ENCODE measurements around the gene ARID3C. TPM values are rescaled to one million over a fixed set of nuclear protein-coding genes. Genes with fewer than 3 reads are reported as not detected.

Gene ARID3C
- total RNA-seq, 5 donors from 2014 or later (not counting 1 experiment from before 2014, with no cell fraction given), result 0.38 TPM; not detected in 4

- DNase-seq (no peak), ATAC-seq (replicated peaks in 1 of 4) (no peak)
- Mint-ChIP-seq H3K4me3 (peak within 1 kb of the TSS; percentile 18 to 86 (median 28)), H3K9me3 (no peaks in the 10 kb centered on the region), H3K27me3 (no peaks in the 10 kb centered on the region), H3K27ac (peak within 1 kb of the TSS; percentile 94 to 97), H3K4me1 (peaks cover 47 to 61% (median 47%) of the 10 kb centered on the region in 3 donors), H3K36me3 (peaks cover 19% of the 10 kb centered on the region)
- Histone ChIP-seq H3K27me3 (replicated peaks in 1 of 2; ENCODE audit: control insufficient read depth in 2 of 2, extremely low read depth in 1 of 2, insufficient read depth in 2 of 2, low read length in 1 of 2) (no peaks in the 10 kb centered on the region), H3K36me3 (ENCODE audit: control insufficient read depth in 2 of 2, extremely low read depth in 1 of 2, insufficient read depth in 1 of 2, low read length in 1 of 2) (peaks cover 15 to 19% of the 10 kb centered on the region in 2 donors), H3K4me1 (ENCODE audit: control insufficient read depth in 1 of 2, extremely low read depth in 1 of 2, insufficient read depth in 2 of 2, low read length in 2 of 2) (peaks cover 19 to 52% of the 10 kb centered on the region in 2 experiments), H3K4me3 (ENCODE audit: control insufficient read depth in 1 of 2, extremely low read depth in 1 of 2, low read length in 1 of 2) (no peak within 1 kb of the TSS), H3K9me3 (no peaks in the 10 kb centered on the region), H3K27ac (ENCODE audit: low read length) (peak within 1 kb of the TSS; percentile 87)
- CTCF ChIA-PET, result interaction anchor here (0.7 to 4.4 kb wide), 8 partner anchors 16 to 438 kb away, joined by 3 to 39 read pairs (median 4); partner anchors contain the start of genes DCTN3 (in 1 of the 2), GALT (in 1 of the 2) and SIGMAR1 (in 1 of the 2)
- POLR2A ChIA-PET, result interaction anchor here in 1 of 2 donors (1.0 kb wide), 1 partner anchor 25 kb away, joined by 3 read pairs; the partner anchor contains the start of gene SIGMAR1
- WGBS (ENCODE audit: insufficient coverage), result 94% methylated on average over 2 of the region's 4 CpGs
Measured at GRCh38 chr9:34662526-34663302, 33.8 kb upstream of the ARID3C start, which contains the start of gene CCL27. Gene CCL27 (minus strand): TSS chr9:34662657. CDS start chr9:34662633, 24 bp downstream.

GRCh38 chr9:34659592-34660253 is 30.9 kb upstream of the ARID3C start:
- no peak overlapping the region for H3K27ac ChIP-seq (ENCODE audit: low read length)
- H3K27me3 ChIP-seq (replicated peaks in 1 of 2; ENCODE audit: control insufficient read depth in 2 of 2, extremely low read depth in 1 of 2, insufficient read depth in 2 of 2, low read length in 1 of 2), result no peaks in the 10 kb centered on the region
- H3K9me3 ChIP-seq, result no peaks in the 10 kb centered on the region
- ATAC-seq (replicated peaks in 1 of 4) (no peak), DNase-seq (no peak)
- Mint-ChIP-seq H3K27ac (peak overlapping the region in 1 of 2 donors; percentile 16), H3K4me3 (no peak overlapping the region), H3K36me3 (peaks cover 17% of the 10 kb centered on the region), H3K4me1 (peaks cover 33 to 47% (median 45%) of the 10 kb centered on the region in 3 donors), H3K27me3 (no peaks in the 10 kb centered on the region), H3K9me3 (no peaks in the 10 kb centered on the region)
- POLR2A ChIA-PET, result interaction anchor here in 1 of 2 donors (0.6 kb wide), 1 partner anchor 20 kb away, joined by 12 read pairs; no protein-coding TSS in a partner anchor
- WGBS (ENCODE audit: insufficient coverage), result 97% methylated on average over 8 of the region's 8 CpGs
- CTCF ChIA-PET, result interaction anchor here in 1 of 2 donors (1.7 kb wide), 1 partner anchor 13 kb away, joined by 6 read pairs; the partner anchor contains the start of gene GALT
- H3K4me3 ChIP-seq (ENCODE audit: control insufficient read depth in 1 of 2, extremely low read depth in 1 of 2, low read length in 1 of 2), result no peak overlapping the region
- peaks cover 15 to 19% of the 10 kb centered on the region in 2 donors for H3K36me3 ChIP-seq (ENCODE audit: control insufficient read depth in 2 of 2, extremely low read depth in 1 of 2, insufficient read depth in 1 of 2, low read length in 1 of 2)
- H3K4me1 ChIP-seq (ENCODE audit: control insufficient read depth in 1 of 2, extremely low read depth in 1 of 2, insufficient read depth in 2 of 2, low read length in 2 of 2), result peaks cover 19 to 33% of the 10 kb centered on the region in 2 experiments

GRCh38 chr9:34658461-34658860 is 29.6 kb upstream of the ARID3C start:
- H3K4me1 Mint-ChIP-seq, result peaks cover 20 to 44% (median 36%) of the 10 kb centered on the region in 3 donors
- H3K4me3 ChIP-seq (ENCODE audit: control insufficient read depth in 1 of 2, extremely low read depth in 1 of 2, low read length in 1 of 2), result no peak overlapping the region
- H3K4me1 ChIP-seq (ENCODE audit: control insufficient read depth in 1 of 2, extremely low read depth in 1 of 2, insufficient read depth in 2 of 2, low read length in 2 of 2), result peaks cover 12 to 22% of the 10 kb centered on the region in 2 experiments
- no peaks in the 10 kb centered on the region for H3K27me3 Mint-ChIP-seq
- POLR2A ChIA-PET, result no interaction called here
- no peak overlapping the region for H3K4me3 Mint-ChIP-seq
- no peaks in the 10 kb centered on the region for H3K9me3 Mint-ChIP-seq
- DNase-seq (no peak), ATAC-seq (replicated peaks in 1 of 4) (no peak)
- H3K9me3 ChIP-seq, result no peaks in the 10 kb centered on the region
- CTCF ChIA-PET, result no interaction called here
- H3K27ac ChIP-seq (ENCODE audit: low read length), result no peak overlapping the region
- peaks cover 15 to 18% of the 10 kb centered on the region in 2 donors for H3K36me3 ChIP-seq (ENCODE audit: control insufficient read depth in 2 of 2, extremely low read depth in 1 of 2, insufficient read depth in 1 of 2, low read length in 1 of 2)
- no peaks in the 10 kb centered on the region for H3K27me3 ChIP-seq (replicated peaks in 1 of 2; ENCODE audit: control insufficient read depth in 2 of 2, extremely low read depth in 1 of 2, insufficient read depth in 2 of 2, low read length in 1 of 2)
- peaks cover 17% of the 10 kb centered on the region for H3K36me3 Mint-ChIP-seq
- 96% methylated on average over 13 of the region's 14 CpGs for WGBS (ENCODE audit: insufficient coverage)
- H3K27ac Mint-ChIP-seq, result no peak overlapping the region

GRCh38 chr9:34656992-34657391 is 28.1 kb upstream of the ARID3C start:
- POLR2A ChIA-PET, result no interaction called here
- Mint-ChIP-seq H3K4me1 (peaks cover 19 to 44% (median 36%) of the 10 kb centered on the region in 3 donors), H3K27ac (no peak overlapping the region), H3K36me3 (peaks cover 17% of the 10 kb centered on the region), H3K9me3 (no peaks in the 10 kb centered on the region), H3K4me3 (no peak overlapping the region), H3K27me3 (no peaks in the 10 kb centered on the region)
- Histone ChIP-seq H3K36me3 (ENCODE audit: control insufficient read depth in 2 of 2, extremely low read depth in 1 of 2, insufficient read depth in 1 of 2, low read length in 1 of 2) (peaks cover 15 to 18% of the 10 kb centered on the region in 2 donors), H3K27ac (ENCODE audit: low read length) (no peak overlapping the region), H3K4me3 (ENCODE audit: control insufficient read depth in 1 of 2, extremely low read depth in 1 of 2, low read length in 1 of 2) (no peak overlapping the region), H3K9me3 (no peaks in the 10 kb centered on the region), H3K4me1 (ENCODE audit: control insufficient read depth in 1 of 2, extremely low read depth in 1 of 2, insufficient read depth in 2 of 2, low read length in 2 of 2) (peaks cover 4 to 22% of the 10 kb centered on the region in 2 experiments), H3K27me3 (replicated peaks in 1 of 2; ENCODE audit: control insufficient read depth in 2 of 2, extremely low read depth in 1 of 2, insufficient read depth in 2 of 2, low read length in 1 of 2) (no peaks in the 10 kb centered on the region)
- CTCF ChIA-PET, result no interaction called here
- no peak for ATAC-seq (replicated peaks in 1 of 4)
- DNase-seq, result no peak
- WGBS (ENCODE audit: insufficient coverage), result no CpG with 5 or more reads among the region's 5 CpGs

GRCh38 chr9:34655394-34655793 is 26.5 kb upstream of the ARID3C start:
- no peaks in the 10 kb centered on the region for H3K27me3 Mint-ChIP-seq
- H3K36me3 Mint-ChIP-seq, result peaks cover 7% of the 10 kb centered on the region
- no peak overlapping the region for H3K4me3 ChIP-seq (ENCODE audit: control insufficient read depth in 1 of 2, extremely low read depth in 1 of 2, low read length in 1 of 2)
- no peaks in the 10 kb centered on the region for H3K9me3 ChIP-seq
- H3K36me3 ChIP-seq (ENCODE audit: control insufficient read depth in 2 of 2, extremely low read depth in 1 of 2, insufficient read depth in 1 of 2, low read length in 1 of 2), result peaks cover 8 to 25% of the 10 kb centered on the region in 2 donors
- no peaks in the 10 kb centered on the region for H3K9me3 Mint-ChIP-seq
- no peaks in the 10 kb centered on the region for H3K27me3 ChIP-seq (replicated peaks in 1 of 2; ENCODE audit: control insufficient read depth in 2 of 2, extremely low read depth in 1 of 2, insufficient read depth in 2 of 2, low read length in 1 of 2)
- POLR2A ChIA-PET, result no interaction called here
- H3K4me1 ChIP-seq (ENCODE audit: control insufficient read depth in 1 of 2, extremely low read depth in 1 of 2, insufficient read depth in 2 of 2, low read length in 2 of 2), result peaks cover 3 to 20% of the 10 kb centered on the region in 2 experiments
- ATAC-seq (replicated peaks in 1 of 4), result no peak
- DNase-seq, result no peak
- WGBS (ENCODE audit: insufficient coverage), result 95% methylated on average over 5 of the region's 5 CpGs
- CTCF ChIA-PET, result interaction anchor here in 1 of 2 donors (0.7 kb wide), 1 partner anchor 416 kb away, joined by 5 read pairs; no protein-coding TSS in a partner anchor
- peaks cover 15 to 37% (median 31%) of the 10 kb centered on the region in 3 donors for H3K4me1 Mint-ChIP-seq
- no peak overlapping the region for H3K27ac ChIP-seq (ENCODE audit: low read length)
- H3K27ac Mint-ChIP-seq, result peak overlapping the region in 1 of 2 donors; percentile 21
- no peak overlapping the region for H3K4me3 Mint-ChIP-seq

All from T-cell (primary cell).